SHP77 treated with DMSO at 0.1 percent for 48 hours (cell line): Measurements from ENCODE around the gene TF.
"Not testable (repeated sequence)": the region's sequence is repeated elsewhere in the genome, so short reads cannot be mapped to it uniquely, and the experiment has no call there.

Experiments used
- DNase-seq: peaks from one replicate; lab custom pipeline; 2025; lab: John Stamatoyannopoulos, UW

TF gene

DNA sequence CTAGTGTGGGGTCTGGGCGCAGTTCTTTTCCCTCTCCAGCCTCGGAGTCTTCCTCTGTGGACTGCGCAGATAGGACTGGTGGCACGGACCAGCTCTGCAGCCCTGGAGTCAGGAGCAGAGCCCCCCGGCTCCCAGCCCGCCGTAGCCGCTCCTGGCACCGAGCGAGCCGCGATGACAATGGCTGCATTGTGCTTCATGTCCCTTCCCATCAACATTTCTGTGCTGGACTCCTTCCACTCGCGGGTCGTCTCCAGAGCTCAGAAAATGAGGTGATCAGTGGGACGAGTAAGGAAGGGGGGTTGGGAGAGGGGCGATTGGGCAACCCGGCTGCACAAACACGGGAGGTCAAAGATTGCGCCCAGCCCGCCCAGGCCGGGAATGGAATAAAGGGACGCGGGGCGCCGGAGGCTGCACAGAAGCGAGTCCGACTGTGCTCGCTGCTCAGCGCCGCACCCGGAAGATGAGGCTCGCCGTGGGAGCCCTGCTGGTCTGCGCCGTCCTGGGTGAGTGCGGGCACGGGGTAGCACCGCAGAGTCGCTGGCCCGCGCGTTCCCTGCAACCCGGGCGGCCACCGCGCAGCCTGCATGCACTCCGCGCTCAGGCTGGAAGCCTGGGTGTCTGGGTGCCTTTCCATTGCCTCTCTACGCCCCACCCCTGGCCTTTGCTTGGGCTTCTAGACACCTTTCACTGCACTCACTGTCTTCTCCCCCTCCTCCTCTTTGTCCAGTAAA lies at the start of gene TF:
Gene TF (plus strand): TSS at position 413 of the 731 bp plus-strand sequence. CDS start 48 bp downstream, at position 461.
- DNase-seq: no peak

DNA sequence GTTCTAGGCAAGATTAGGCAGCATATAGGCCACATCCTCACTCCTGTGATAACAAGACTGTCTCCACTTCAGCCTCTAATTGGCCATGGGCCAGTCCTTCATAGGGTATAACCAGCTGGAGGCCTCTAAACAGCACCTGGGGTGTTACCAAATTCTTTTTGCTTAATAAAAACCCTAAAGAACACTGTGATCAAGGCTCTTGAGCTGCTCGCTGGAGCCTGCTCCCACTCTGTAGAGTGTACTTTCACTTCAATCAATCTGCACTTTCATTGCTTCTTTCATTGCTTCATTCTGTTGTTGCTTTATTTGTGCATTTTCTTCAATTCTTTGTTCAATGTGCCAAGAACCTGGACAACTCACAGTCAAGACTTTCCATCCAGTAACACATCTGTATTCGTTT lies 48.2 kb upstream of the TF start:
- DNase-seq: no peak

DNA sequence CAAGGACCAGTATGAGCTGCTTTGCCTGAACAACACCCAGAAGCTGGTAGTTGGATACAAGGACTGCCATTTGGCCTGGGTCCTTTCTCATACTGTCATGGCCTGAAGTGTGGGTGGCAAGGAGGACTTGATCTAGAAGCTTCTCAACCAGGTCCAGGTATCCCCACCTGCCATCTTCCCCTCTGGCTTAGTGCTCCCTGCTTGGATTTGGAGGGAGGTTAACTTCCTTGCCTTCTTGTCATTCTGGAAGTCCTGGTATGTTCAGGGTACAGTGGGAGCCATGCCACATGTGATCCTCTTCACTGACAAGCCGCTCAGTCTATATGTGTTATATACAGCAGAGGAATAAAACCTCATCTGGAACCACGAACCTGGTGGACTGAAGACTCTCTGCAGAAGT lies 46.7 kb upstream of the TF start:
- no peak for DNase-seq

DNA sequence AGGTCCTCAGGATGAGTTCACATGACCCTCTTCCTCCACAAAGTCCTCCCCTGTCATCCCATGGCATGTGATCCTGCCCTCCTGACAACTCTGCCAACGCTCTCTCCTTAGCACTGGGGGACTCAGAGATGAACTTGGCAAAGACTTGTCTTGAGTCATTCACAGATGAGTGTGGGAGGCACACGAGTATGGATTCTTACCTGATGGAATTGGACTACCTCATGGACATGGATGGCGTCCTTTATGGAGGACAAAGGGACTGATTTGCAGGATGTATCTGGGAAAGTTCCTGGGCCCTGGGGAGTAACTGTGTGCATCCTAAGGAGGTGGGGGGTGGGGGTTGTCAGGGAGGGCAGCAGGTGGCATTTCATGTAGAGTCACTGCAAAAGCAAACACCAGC lies 46.3 kb upstream of the TF start:
- DNase-seq: no peak

DNA sequence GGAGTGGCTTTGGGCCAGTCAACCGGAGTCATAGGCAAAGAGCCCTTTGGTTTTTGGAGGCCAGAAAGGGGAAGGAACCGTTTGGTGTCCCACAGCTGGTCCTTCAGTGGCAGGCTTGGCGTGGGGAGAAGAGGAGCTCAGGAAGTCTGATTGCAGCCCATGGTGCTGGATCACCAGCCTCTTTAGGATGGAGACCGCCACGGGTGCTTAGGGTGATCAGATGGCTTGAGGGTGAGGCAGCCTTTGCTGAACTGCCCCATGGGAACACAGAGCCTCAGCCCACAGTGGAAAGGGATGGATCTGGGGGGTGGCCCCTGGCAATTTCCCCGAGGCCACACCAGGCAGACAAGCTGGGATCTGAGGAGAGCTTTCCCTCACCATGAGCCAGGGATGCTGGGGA lies 45.8 kb upstream of the TF start:
- DNase-seq: no peak

DNA sequence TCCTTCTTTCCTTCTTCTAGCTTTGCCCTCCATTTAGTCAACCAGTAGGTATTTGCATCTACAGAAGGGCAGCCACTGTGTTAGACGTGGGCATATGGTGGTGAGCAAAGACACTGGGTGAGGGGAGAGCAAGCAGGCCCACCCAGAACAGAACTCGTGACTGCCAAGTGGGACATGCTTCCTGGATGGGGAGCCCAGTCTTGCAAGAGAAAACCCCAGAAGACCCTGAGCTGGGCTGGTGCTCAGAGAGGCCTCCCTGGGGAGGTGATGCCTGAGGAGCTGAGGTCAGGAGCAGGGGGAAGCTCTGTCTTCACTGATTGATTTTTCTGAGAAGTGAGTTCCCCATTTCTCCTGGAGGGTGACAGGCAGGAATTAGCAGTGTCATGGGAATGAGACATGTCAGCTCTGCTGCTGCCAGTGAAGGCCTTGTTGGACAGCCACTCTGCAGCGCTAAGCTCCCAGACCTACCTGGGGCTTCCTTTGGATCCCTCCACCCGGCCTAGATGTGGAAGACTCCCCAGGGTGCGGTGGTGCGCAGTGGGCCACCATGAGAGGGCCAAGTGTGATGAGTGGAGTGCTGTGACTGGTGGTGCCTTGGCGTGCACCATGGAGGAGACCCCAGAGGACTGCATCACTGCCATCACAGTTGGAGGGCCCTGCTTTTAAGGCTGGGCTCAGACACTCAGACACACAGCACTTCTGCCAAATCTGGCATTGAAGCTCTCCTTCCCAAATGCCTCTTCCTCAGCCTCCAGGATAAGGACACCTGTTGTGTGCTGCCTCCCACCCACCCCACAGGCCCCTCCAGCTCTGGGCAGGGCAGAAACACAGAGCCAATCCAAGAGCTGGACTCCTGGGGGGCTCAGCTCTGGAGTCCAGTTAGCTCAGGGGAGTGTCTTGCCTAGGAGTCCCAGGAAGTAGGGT lies 44.5 kb upstream of the TF start:
- no peak for DNase-seq

DNA sequence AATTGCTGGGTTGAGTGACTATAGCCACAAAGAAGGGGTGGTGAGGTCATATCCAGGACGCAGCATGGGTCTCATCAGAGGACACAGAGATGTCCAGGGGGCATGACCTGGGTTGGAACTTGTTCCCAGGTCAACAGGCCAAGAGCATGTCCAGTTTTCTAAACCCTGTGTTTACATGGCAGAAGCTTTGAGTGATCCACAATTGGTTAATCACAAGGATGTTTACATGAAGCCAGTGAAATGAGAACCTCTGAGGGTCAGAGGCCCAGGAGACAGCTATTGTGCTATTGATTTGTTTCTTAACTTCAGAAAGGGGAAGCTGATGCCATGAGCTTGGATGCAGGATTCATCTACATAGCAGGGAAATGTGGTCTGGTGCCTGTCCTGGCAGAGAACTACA lies 42.3 kb upstream of the TF start:
- no peak for DNase-seq

DNA sequence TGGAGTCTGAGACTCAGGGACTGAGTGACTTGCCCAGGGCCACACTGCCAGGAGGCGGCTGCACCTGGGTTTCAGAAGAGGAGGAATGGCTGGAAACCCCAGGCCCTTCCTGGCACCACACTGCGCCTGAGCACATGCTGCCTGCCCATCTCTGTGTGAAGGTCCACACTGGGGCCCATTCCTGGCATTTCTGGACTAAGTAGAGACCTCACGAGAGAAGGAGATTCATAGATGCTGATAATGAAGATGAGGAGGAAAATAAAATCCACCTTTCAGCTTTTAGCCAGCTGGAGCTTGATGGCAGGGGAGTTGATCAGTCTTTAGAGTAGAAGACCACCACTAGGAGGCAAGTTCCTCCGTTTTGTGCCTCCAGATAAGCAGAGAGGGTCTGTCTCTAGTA lies 40.2 kb upstream of the TF start:
- no peak for DNase-seq

DNA sequence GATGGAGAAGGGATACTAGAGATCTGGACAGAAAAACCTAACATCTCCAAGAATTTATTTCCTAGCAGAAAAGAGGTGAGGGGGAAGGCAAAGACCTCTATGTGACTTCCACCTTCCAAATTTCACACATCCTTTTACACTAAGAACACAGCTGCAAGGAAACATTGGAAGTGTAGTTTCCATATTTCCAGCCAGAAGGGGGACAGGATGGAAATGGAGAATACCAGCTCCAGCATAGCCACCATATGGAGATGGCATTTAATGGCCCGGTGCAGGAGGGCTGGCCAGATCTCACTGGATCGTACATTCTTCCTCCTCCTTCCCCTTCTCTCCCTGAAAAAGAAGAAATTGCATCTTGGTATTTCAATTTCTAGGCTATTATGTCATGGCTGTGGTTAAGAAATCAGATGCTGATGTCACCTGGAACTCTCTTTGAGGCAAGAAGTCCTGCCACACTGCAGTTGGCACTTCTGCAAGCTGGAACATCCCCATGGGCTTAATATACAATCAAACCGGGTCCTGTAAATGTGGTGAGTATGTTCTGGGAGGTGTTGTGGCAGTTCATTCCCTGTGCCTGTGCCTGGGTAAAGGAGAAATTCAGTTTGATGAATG lies 36.9 kb upstream of the TF start:
- no peak for DNase-seq

DNA sequence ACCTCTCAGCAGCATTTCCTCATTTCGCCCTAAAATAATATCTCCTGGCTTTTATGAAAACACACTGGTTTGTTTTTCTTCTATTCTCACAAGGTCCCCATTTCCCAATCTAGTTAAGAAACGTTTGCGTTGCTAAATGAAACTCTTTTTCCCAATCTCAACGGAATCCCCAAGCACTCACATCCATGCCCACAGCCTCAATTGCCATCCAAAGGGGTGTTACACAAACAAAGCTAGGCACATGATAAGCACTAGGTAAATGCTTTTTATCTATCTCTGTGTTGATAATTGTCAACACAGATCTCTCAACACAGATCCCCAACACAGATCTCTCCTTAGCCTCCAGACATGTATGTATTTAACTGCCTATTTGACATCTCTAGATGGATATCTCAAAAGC lies 35.2 kb upstream of the TF start:
- DNase-seq: no peak

DNA sequence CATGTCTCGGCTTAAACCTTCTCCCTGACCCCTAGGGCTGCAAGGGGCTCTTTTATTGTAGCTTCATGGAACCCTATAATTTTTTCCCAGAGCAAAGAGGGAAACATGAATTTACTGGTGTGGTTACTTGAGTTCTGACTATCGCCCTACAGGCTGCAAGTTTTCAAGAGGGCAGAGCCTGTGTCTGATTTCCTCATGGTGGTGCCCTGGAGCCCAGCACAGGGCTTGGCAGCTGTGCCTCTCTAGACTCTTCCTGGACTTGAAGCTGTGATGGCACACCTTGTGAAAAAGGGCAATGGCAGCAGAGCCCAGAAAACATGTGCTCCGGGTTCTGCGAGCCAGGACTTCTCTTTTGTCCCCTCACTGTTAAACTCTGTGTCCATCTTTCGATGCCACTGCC lies 34.2 kb upstream of the TF start:
- DNase-seq: no peak

DNA sequence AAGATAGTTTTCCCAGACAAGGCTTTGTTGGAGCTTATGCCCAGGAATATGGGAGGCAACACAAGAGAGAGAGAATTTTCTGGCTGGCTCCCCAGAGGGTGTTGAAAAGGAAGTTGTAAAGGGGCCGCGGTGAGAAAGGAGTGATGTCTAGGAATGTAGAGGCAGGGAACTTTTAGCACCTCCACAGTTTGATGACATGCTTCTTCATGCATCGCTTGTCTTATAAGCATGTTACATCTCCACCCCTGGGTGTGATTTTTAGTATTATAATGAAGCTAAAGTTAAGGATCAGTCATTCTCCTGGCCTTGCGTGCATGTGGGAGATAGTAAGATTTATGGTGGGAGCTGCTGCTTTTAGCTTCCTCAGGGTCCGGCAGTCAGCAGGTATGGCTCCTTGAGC lies 32.8 kb upstream of the TF start:
- DNase-seq: no peak

DNA sequence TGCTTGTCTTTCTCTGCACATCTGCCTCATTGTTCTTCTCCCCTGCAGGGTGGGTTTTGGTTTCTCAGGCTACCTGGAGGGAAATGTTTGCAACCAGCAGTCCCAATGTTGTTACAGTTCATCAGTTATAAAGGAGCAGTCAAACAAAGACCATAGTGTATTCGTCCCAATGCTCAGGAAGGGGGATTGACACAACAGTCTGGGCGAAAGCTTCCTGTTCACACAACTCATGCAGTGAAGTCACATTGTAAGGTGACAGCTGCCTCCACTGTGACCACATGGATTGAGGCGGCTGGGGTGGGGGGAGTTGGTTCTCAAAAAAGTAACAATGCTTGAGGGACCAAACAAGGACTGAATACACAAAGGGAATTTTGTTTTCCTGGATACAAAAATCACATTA lies 28.8 kb upstream of the TF start:
- no peak for DNase-seq

DNA sequence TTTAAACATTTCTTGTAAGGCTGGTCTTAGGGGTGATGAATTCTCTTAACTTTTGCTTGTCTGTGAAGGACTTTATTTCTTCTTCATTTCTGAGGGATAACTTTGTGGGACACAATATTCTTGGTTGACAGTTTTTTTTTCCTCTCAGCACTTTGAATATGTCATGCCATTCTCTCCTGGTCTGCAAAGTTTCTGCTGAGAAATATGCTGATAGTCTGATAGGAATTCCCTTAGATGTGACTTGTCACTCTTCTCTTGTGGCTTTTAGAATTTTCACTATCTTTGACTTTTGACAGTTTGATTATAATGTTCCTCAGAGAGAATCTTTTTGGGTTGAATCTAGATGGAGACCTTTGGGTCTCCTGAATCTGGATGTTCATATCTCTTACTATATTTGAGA lies 23.3 kb upstream of the TF start:
- no peak for DNase-seq

DNA sequence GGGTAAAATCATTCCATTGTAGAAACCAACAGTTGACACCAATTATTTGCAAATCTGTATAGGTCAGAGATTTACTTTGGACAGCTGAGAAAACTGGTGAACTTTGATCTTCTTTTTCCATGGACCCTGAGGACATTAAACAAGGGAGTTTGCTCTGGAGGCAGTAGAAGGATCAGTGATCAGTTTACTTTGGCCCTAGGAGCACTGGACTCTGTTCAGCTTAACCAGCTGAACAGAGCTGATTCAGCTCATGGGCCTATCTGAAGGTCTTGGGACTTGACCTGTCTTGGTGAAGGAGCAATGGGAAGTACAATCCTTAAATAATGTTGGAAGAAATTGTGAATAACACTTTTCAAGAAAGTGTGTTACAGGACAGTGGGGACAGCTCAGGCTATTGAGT lies 15.2 kb upstream of the TF start:
- DNase-seq: no peak

DNA sequence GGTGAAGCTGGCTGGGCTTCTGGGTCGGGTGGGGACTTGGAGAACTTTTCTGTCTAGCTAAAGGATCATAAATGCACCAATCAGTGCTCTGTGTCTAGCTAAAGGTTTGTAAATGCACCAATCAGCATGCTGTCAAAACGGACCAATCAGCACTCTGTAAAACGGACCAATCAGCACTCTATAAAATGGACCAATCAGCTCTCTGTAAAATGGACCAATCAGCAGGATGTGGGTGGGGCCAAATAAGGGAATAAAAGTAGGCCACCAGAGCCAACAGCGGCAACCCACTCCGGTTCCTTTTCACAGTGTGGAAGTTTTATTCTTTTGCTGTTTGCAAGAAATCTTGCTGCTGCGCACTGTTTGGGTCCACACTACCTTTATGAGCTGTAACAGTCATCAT lies 14.0 kb upstream of the TF start:
- not testable (repeated sequence) for DNase-seq

DNA sequence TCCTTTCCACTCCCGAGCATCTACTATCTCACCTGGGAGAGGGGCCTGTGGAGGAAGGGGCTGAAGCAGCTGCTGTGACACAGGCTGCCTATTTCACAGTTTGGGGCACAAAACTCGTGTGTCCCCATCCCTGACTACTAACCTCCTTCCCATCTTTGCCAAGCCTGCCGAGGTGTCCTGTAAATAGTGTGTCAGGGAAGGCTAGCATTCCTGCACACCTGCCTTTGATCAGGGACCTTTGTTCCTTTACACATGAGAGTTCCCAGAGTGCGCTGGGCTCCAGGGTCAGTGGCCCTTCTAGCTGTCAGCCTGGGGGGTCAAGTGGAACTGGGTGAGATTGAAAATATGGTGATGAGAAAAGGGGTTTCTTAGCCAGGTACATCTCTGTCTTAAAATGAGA lies 13.0 kb upstream of the TF start:
- no peak for DNase-seq

DNA sequence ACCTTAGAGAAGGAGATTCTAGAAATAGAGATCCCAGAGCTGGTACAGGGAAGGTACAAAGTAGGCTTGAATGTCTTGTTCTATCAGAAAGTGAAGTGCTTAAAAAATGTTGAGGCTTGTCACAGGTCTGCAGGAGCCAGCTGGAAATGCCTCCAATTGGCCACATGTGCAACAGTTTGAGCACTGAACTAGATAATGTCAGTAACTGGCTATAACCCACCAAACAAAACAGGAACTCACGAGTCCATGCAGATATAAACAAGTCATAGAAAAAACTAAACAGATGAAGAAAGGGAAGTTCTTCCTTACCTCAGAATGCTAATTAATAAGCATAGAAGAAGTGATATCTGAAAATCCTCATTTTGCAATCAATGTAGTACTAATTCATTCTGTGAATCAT lies 11.9 kb upstream of the TF start:
- DNase-seq: no peak

DNA sequence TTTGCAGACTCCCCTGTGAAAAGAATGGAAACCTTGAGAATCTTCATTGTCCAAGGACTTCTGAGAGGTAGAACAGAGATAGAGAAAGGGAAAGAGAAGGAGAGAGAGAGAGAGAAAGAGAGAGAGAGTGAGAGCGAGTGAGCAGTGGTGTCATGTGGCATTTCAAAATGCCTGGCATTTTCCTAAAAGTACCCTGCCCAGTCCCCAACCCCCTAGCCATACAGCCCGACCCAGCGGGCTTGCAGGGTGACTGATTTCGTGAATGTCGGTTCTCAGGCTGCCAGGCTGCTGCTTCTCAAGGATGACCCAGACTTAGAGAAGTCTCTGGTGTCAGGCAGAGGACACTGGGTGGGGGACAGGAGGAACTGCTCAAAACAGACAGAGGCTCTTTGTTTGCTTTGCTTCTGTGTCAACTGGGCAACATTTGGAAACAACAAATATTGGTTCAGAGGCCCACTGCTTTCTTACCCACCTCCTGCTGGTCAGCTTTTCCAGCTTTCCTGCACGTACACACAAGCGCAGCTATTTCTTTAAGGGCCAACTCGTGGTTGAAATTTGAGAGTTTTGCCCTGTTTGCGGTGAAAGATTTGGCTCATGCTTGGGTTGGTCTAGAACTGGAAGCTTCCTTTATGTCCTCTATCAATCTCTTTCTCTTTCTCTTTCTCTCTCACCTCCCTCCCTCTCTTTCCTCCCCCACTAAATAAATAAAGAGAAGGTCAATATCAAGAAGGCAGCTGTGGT lies 3.7 kb upstream of the TF start:
- no peak for DNase-seq

DNA sequence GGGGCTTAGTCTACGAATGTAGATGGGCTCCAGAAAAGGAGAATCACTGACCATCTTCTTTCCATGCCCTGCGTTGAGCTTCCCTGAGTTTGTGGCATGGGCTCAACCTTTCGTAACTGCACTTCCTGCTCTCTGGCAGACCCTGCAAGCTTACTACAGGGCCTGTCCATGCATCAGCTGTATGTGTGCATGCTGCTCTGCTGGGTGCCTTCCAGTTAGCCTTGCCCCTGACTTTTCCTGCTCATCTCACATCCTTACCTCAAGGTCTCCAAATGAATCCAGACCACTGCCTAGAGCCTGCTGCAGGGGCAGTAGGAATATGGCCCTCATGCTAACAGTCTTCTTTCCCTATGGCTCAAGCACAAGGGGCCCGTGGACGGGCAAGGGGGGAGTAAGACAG lies 2.0 kb upstream of the TF start:
- no peak for DNase-seq

DNA sequence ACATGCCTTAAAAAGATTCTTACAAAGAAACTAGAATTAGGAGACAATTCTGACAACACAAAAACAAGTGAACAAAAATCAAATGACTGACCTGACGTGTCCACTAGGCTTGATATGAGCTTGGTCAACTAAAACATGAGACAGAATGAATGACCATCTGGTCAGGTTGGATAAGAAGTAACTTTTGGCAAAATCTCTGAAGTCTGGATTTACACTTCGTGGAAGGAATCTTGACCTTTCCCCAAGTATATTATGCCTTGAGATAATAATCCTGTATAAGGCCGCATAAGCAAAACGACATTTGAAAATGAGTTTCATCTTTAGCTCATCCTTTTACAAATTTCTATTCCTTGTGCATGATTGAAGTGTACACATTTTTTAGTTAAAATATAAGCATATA lies 1.1 kb upstream of the TF start:
- DNase-seq: no peak

DNA sequence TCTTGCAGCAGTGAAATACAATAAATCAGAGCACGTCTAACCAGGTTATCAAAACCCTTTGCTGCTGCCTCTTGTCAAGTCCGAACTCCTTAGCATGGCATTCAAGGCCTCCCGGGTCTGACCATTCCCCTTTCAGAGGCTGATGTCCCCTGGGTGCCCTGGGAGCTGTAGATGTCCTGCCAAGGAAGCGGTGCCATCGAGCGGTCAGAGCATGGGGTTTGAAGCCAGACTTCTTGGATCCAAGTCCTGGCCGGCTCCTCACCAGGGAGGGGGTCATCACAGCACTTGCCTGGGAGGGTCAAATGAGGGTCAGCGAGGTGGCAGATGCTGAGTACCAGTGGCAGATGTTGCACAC lies 496 bp downstream of the TF start:
- DNase-seq: no peak

DNA sequence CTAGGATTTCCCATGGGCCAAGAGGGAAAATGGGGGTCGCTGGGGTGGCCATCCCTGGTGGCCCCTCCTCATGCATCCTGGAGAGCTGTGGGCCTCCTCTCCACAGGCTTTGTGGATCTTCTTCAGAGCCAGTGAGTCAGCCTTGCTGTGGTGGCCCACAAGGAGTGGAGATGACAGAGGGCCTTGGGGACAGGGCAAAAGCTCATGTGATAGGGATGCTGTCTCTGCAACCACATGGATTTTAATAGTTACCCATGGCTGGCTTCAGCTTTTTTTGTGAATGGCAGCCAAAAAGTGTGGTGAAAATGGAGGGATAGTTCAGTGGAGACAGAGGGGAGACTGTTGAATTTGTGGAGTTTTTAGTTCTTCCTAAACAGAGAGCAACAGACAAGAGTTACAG lies 1.2 kb downstream of the TF start:
- no peak for DNase-seq
